HG03432 (cell line): Measurements from ENCODE around the gene TENT4A.

Experiments used
- ATAC-seq: cut with Tn5 transposase; IDR thresholded peaks from one replicate; pipeline ENCODE4 v1.9.1; 2021; ENCODE audit warnings: mild to moderate bottlenecking, moderate library complexity; ENCODE audit not compliant: unreplicated experiment

Gene TENT4A

DNA sequence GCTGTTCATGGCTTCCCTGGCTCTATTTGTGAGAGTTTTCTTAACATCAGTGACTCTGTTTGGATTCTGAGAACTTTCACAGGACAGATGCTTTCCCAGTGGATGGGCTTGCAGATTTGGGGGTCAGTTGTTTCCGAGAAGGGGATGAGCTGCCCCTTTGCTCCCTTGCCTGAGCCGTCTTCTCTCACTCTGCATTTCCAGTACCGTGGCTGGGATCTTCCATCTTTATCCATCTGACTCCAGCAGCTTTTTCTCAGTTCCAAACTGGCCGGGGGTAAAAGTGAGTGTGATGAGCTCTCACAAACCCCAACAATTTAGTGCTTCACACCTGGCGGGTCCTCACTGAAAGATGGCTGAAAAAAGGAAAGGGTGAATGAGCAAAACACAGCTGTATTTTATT lies 79.1 kb downstream of the TENT4A start:
- no peak for ATAC-seq

DNA sequence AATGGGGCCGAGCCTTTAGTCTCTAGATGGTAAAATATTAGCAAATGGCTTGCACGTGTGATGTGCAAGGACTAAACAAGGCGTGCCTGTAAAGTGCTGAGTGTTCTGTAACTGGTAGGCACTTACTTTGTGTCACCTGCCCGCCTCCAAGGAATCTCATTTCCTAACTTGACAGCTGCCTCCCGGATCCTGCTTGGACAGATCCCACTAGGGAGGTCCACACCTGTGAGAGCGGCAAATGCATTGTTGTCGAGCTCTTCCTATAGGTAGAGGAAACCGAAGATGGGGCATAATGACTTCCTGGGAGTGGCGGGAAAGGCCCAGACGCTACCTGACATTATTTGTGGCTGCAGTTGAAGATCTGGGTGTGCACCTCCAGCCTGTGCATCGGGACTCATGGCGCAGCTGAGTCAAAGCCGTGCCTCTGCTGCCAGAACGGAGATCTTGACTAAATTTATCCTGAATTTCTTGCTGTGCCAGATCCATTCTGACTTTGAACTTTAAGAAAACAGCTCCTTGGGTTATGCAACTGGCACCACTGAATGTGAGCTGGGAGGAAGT lies 79.8 kb downstream of the TENT4A start:
- no peak for ATAC-seq

DNA sequence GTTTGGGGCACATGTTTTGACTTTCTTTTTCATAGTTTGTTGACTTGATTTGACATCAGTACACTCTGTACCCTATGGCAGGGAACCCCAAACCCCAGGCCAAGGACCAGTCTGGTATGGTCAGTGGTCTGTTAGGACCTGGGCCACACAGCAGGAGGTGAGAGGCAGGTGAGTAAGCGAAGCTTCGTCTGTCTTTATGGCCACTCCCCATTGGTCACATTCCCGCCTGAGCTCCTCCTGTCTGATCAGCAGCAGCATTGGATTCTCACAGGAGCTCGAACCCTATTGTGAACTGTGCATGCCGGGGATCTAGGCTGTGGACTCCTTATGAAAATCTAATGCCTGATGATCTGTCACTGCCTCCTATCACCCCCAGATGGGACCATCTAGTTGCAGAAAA lies 88.0 kb downstream of the TENT4A start:
- no peak for ATAC-seq

DNA sequence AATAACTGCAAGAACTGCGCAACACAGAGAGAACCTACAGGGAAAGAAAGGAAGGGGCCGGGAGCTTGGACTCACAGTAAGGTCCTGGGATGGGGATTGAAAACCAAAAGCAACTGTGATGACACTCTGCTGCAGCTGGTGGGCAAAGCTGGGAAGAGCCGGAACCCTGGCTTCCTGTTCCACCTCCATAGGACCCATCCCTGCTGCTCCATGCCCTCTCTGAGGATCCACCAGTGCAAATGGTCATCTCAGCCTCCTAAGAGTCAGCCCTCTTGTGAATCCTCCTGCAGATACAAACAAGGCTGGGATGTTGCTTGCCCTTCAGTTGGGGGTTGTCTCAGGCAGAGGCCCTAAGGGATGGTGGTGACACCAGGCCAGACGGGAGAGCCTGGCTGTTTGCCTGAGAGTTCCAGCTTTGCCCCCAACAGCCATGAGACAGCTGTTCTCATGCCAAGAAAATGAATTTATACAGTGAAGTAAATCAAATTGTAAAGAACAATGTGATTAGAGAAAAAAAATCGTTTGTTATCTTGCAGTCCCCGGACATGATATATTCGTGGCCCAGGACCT lies 90.8 kb downstream of the TENT4A start:
- no peak for ATAC-seq

DNA sequence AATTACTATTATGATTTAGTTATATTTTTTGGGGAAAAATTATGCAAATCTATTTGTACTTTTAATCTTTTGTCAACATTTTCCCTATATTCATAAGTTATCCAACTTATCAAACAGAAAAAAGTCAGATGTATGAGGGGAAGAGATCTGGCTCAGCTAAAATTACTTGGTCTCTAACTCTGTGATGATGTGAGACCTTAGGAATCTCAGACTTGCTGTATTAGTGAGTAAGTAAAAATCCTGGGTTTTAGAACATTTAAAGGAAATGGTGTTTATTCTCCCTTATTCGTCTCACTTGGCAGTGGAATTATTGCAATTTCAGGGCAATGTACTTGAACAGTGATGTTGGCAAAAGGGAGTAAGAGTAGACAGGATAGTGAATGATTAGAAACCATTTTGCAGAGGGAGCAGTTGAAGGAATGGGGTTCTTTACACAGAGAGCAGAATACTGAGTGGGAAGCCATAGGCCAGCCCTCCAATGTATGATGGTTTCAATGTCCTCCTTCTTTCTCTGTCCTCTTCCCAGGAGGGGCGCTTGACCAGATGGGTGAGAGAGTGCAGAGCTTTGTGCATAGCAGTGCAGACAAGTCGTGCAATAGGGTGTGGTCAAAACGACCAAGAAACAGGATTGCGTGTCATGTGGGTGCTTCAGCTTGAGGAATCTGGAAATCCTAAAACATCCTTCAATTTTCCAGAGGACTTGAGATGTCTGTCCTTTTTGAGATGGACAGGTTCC lies 91.7 kb downstream of the TENT4A start:
- no peak for ATAC-seq

DNA sequence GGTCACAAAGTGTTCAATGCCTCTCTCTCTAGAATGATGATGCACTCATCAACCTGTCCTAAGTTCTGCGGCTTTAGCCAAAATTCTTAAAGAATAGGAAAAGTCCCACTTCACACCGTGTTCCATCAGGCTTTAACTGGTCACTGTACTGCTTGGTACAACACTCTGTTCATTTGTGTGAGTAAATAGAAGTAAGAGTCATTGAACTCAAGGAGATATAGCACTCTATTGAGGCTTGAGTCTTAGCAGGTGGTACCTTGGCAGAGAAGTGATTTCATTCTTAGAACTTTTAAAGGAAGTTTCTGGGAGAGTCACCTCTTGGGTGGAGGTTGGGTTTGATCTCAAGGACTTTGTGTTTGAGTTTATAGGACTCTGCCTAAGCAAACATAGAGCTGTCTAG lies 92.6 kb downstream of the TENT4A start:
- no peak for ATAC-seq
